ENCODE results near the gene DDX6.
"Not testable (repeated sequence)": the region's sequence is repeated elsewhere in the genome, so short reads cannot be mapped to it uniquely, and the experiment has no call there.

The DDX6 gene

DNA sequence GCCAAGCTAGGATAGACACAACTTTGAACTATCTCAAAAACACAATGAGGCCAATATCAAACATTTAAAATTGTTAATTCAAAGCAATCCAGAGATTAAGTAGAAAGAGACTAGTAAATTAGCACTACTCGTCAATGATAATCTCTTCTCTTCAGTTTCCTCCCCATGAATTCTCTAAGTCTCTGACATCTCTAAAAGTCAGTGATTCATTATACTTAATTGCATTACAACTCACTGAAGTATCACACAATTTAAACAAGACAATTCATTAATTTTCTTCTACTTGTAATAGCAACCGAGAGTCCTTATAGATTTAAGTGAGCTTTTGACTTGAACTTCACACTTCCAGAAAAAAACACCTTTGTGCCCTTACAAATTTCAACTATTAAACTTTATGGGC is 4.3 kb downstream of the DDX6 start:
- peak overlapping the region; percentile 9 for H3K4me3 ChIP-seq (ENCODE audit: low read length)
- peaks cover 24% of the 10 kb centered on the region for H4K20me1 ChIP-seq (ENCODE audit: control insufficient read depth, insufficient read depth, low read depth, low read length)
- no peaks in the 10 kb centered on the region for H3K27me3 ChIP-seq (ENCODE audit: control insufficient read depth, low read length)
- H3K9me3 ChIP-seq (ENCODE audit: control insufficient read depth, insufficient read depth, low read length), result no peaks in the 10 kb centered on the region
- peaks cover 82% of the 10 kb centered on the region for H3K36me3 ChIP-seq (ENCODE audit: control insufficient read depth, low read length)
- peak overlapping the region; percentile 25 for H3K4me2 ChIP-seq (ENCODE audit: low read length)
- no peak overlapping the region for H3K27ac ChIP-seq (ENCODE audit: low read depth, low read length)
- H3F3A ChIP-seq (ENCODE audit: control insufficient read depth, insufficient read depth), result peaks cover 5% of the 10 kb centered on the region; the same call in 1 of the 2 replicates
- peaks cover 92% of the 10 kb centered on the region for H3K79me2 ChIP-seq (ENCODE audit: control insufficient read depth, low read length)
- TF ChIP-seq, protein P1, sequence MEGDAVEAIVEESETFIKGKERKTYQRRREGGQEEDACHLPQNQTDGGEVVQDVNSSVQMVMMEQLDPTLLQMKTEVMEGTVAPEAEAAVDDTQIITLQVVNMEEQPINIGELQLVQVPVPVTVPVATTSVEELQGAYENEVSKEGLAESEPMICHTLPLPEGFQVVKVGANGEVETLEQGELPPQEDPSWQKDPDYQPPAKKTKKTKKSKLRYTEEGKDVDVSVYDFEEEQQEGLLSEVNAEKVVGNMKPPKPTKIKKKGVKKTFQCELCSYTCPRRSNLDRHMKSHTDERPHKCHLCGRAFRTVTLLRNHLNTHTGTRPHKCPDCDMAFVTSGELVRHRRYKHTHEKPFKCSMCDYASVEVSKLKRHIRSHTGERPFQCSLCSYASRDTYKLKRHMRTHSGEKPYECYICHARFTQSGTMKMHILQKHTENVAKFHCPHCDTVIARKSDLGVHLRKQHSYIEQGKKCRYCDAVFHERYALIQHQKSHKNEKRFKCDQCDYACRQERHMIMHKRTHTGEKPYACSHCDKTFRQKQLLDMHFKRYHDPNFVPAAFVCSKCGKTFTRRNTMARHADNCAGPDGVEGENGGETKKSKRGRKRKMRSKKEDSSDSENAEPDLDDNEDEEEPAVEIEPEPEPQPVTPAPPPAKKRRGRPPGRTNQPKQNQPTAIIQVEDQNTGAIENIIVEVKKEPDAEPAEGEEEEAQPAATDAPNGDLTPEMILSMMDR (IDR thresholded peaks at IDR 0.05; ENCODE audit: low read depth, low read length, poor library complexity, severe bottlenecking), result no peak
- TF ChIP-seq EZH2phosphoT487 (IDR thresholded peaks at IDR 0.05; ENCODE audit: borderline replicate concordance, low read length), result no peak
- no peaks in the 10 kb centered on the region for H3K9me2 ChIP-seq (replicated peaks; ENCODE audit: control insufficient read depth, low read length)
- H3K4me1 ChIP-seq (ENCODE audit: control insufficient read depth, low read length), result peaks cover 35% of the 10 kb centered on the region

DNA sequence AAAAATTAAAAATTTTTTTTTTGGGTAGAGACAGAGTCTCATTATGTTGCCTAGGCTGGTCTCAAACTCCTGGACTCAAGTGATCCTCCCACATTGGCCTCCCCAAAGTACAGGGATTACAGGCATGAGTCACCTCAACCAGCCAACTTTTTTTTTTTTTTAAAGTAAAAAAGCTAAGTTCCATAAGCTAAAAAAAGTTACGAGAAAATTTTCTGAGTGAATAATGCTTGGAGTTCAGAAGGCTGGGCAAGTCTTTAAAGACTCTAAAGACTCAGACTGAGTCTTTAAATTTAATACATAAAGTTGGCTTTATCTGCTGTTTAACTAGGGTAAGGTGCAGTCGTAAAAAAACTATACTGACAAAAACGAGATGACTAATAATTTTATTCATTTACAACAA is 5.6 kb downstream of the DDX6 start:
- Histone ChIP-seq H3K79me2 (ENCODE audit: control insufficient read depth, low read length) (peaks cover 100% of the 10 kb centered on the region), H3K4me3 (ENCODE audit: low read length) (no peak overlapping the region), H3K9me3 (ENCODE audit: control insufficient read depth, insufficient read depth, low read length) (no peaks in the 10 kb centered on the region), H3K4me2 (ENCODE audit: low read length) (no peak overlapping the region), H4K20me1 (ENCODE audit: control insufficient read depth, insufficient read depth, low read depth, low read length) (peaks cover 24% of the 10 kb centered on the region), H3K4me1 (ENCODE audit: control insufficient read depth, low read length) (peaks cover 35% of the 10 kb centered on the region), H3K27me3 (ENCODE audit: control insufficient read depth, low read length) (no peaks in the 10 kb centered on the region), H3K27ac (ENCODE audit: low read depth, low read length) (no peak overlapping the region), H3K9me2 (replicated peaks; ENCODE audit: control insufficient read depth, low read length) (no peaks in the 10 kb centered on the region), H3F3A (ENCODE audit: control insufficient read depth, insufficient read depth) (peaks cover 5% of the 10 kb centered on the region; the same call in 1 of the 2 replicates), H3K36me3 (ENCODE audit: control insufficient read depth, low read length) (peaks cover 89% of the 10 kb centered on the region)
- TF ChIP-seq EZH2phosphoT487 (IDR thresholded peaks at IDR 0.05; ENCODE audit: borderline replicate concordance, low read length), result no peak
- TF ChIP-seq, protein P1 (IDR thresholded peaks at IDR 0.05; ENCODE audit: low read depth, low read length, poor library complexity, severe bottlenecking), result no peak

DNA sequence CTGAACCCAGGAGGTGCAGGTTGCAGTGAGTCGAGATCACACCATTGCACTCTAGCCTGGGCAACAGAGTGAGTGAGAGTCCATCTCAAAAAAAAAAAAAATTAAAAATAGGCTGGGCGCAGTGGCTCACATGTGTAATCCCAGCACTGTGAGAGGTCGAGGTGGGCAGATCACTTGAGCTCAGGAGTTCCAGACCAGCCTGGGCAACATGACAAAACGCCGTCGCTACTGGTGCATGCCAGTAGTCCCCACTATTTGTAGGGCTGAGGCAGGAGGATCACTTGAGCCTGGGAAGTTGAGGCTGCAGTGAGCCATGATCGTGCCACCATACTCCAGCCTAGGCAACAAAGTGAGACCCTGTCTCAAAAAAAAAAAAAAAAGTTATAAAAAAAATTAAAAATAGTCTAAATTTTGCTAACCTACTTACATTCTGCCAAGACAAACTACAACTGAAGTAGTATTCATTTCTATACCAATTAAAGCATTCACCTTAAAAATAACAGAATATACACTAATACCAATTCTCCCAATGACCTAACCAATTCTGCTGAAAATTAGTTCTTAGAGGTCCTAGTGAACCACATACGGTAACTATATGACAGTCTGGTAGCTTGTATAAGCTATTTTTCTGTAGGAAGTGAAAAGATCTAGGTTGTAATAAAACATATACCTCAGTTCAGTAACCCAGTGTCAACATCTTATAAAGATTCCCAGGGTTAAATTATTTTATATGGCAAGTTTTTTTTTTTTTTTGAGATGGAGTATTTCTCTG is 7.1 kb downstream of the DDX6 start:
- Histone ChIP-seq H3K79me2 (ENCODE audit: control insufficient read depth, low read length) (peaks cover 100% of the 10 kb centered on the region), H4K20me1 (ENCODE audit: control insufficient read depth, insufficient read depth, low read depth, low read length) (peaks cover 15% of the 10 kb centered on the region), H3K4me1 (ENCODE audit: control insufficient read depth, low read length) (peaks cover 35% of the 10 kb centered on the region), H3K36me3 (ENCODE audit: control insufficient read depth, low read length) (peaks cover 90% of the 10 kb centered on the region), H3K27ac (ENCODE audit: low read depth, low read length) (no peak overlapping the region), H3K27me3 (ENCODE audit: control insufficient read depth, low read length) (no peaks in the 10 kb centered on the region), H3K9me3 (ENCODE audit: control insufficient read depth, insufficient read depth, low read length) (no peaks in the 10 kb centered on the region), H3K9me2 (replicated peaks; ENCODE audit: control insufficient read depth, low read length) (no peaks in the 10 kb centered on the region), H3K4me2 (ENCODE audit: low read length) (no peak overlapping the region), H3F3A (ENCODE audit: control insufficient read depth, insufficient read depth) (peaks cover 6% of the 10 kb centered on the region; the same call in 1 of the 2 replicates), H3K4me3 (ENCODE audit: low read length) (no peak overlapping the region)
- TF ChIP-seq EZH2phosphoT487 (IDR thresholded peaks at IDR 0.05; ENCODE audit: borderline replicate concordance, low read length), result no peak
- TF ChIP-seq, protein P1 (IDR thresholded peaks at IDR 0.05; ENCODE audit: low read depth, low read length, poor library complexity, severe bottlenecking), result no peak

DNA sequence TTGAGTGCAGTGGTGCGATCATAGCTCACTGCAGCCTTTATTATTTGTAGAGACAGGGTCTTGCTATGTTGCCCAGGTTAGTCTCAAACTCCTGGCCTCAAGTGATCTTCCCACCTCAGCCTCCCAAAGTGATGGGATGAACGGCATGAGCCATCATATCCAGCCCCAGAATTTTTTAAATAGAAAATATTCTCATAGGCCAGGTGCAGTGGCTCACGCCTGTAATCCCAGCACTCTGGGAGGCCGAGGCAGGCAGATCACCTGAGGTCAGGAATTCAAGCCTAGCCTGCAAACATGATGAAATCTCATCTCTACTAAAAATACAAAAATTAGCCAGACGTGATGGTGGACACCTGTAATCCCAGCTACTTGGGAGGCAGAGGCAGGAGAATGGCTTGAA is 7.6 kb downstream of the DDX6 start:
- peaks cover 11% of the 10 kb centered on the region; the same call in 1 of the 2 replicates for H3F3A ChIP-seq (ENCODE audit: control insufficient read depth, insufficient read depth)
- H3K27me3 ChIP-seq (ENCODE audit: control insufficient read depth, low read length); H3K27ac ChIP-seq (ENCODE audit: low read depth, low read length); H3K4me2 ChIP-seq (ENCODE audit: low read length); H3K4me3 ChIP-seq (ENCODE audit: low read length); H3K9me3 ChIP-seq (ENCODE audit: control insufficient read depth, insufficient read depth, low read length); H3K9me2 ChIP-seq (replicated peaks; ENCODE audit: control insufficient read depth, low read length): not testable (repeated sequence)
- peaks cover 100% of the 10 kb centered on the region for H3K79me2 ChIP-seq (ENCODE audit: control insufficient read depth, low read length)
- peaks cover 91% of the 10 kb centered on the region for H3K36me3 ChIP-seq (ENCODE audit: control insufficient read depth, low read length)
- H3K4me1 ChIP-seq (ENCODE audit: control insufficient read depth, low read length), result peaks cover 31% of the 10 kb centered on the region
- peaks cover 10% of the 10 kb centered on the region for H4K20me1 ChIP-seq (ENCODE audit: control insufficient read depth, insufficient read depth, low read depth, low read length)
